PFSK-1 (cell line): ENCODE measurements around the gene UVRAG.

Experiments used
- POLR2AphosphoS5 ChIP-seq: IDR thresholded peaks from 2 replicates; pipeline ENCODE4 v1.6.1; 2012; ENCODE audit warnings: low read depth, mild to moderate bottlenecking, control low read depth, low read length, moderate library complexity
- REST ChIP-seq, 2 experiments: IDR thresholded peaks; 2 replicates each; pipeline versions ENCODE4 v1.6.1 to v1.8.0; 2011 to 2012; ENCODE audit warnings: low read depth in 2 of 2, low read length in 2 of 2, control low read depth in 1 of 2, inconsistent platforms in 1 of 2, mild to moderate bottlenecking in 1 of 2, moderate library complexity in 1 of 2; ENCODE audit not compliant: insufficient read depth in 1 of 2
- TAF1 ChIP-seq: IDR thresholded peaks from 2 replicates; pipeline ENCODE4 v1.6.1; 2012; ENCODE audit warnings: low read length, control low read depth, borderline replicate concordance; ENCODE audit not compliant: insufficient read depth

GRCh38 chr11:75856912-75857311 lies 41.9 kb downstream of the UVRAG start:
- TF ChIP-seq TAF1: no peak
- no peak for TF ChIP-seq REST (IDR thresholded peaks at IDR 0.05; ENCODE audit: insufficient read depth in 1 of 2, low read depth in 2 of 2, low read length in 2 of 2)
- TF ChIP-seq POLR2AphosphoS5: no peak
